Liver (tissue), 9 donors: Measurements from ENCODE around the gene SAMD8. TPM values are rescaled to one million over a fixed set of nuclear protein-coding genes. Genes with fewer than 3 reads are reported as not detected.

Experiments used
- DNase-seq: peaks from one replicate; pipeline ENCODE4 v3.0.0-alpha.2; 2017; ENCODE audit warnings: low spot score
- H3K27ac ChIP-seq, 2 donors: one replicate each; pipeline ENCODE4 v1.7.0; 2013; ENCODE audit warnings: inconsistent platforms in 2 of 2, low read length in 2 of 2, control low read depth in 1 of 2, low read depth in 1 of 2, mild to moderate bottlenecking in 1 of 2
- H3K27me3 ChIP-seq, 4 donors: one replicate each; pipeline versions ENCODE4 v1.6.1 to v1.7.0; 2013; ENCODE audit warnings: low read length in 3 of 4, inconsistent platforms in 1 of 4, mild to moderate bottlenecking in 1 of 4, moderate library complexity in 1 of 4; ENCODE audit not compliant: control insufficient read depth in 4 of 4, insufficient read depth in 4 of 4
- H3K36me3 ChIP-seq, 4 donors: one replicate each; pipeline versions ENCODE4 v1.6.1 to v1.7.0; 2013; ENCODE audit warnings: low read length in 3 of 4, mild to moderate bottlenecking in 3 of 4, low read depth in 1 of 4, moderate library complexity in 1 of 4; ENCODE audit not compliant: control insufficient read depth in 4 of 4, insufficient read depth in 3 of 4
- H3K4me1 ChIP-seq, 4 donors: one replicate each; pipeline versions ENCODE4 v1.6.1 to v1.7.0; 2013; ENCODE audit warnings: low read length in 3 of 4, mild to moderate bottlenecking in 3 of 4, moderate library complexity in 1 of 4; ENCODE audit not compliant: control insufficient read depth in 4 of 4, insufficient read depth in 4 of 4
- H3K4me3 ChIP-seq, 3 donors: one replicate each; pipeline versions ENCODE4 v1.6.1 to v1.7.0; 2013; ENCODE audit warnings: low read length in 3 of 3, control low read depth in 1 of 3, low read depth in 1 of 3, mild to moderate bottlenecking in 1 of 3
- H3K9ac ChIP-seq, 2 donors: one replicate each; pipeline ENCODE4 v1.7.0; 2013; ENCODE audit warnings: low read length in 2 of 2, mild to moderate bottlenecking in 2 of 2, moderate library complexity in 2 of 2, control low read depth in 1 of 2, low read depth in 1 of 2
- H3K9me3 ChIP-seq, 4 donors: one replicate each; pipeline versions ENCODE4 v1.6.1 to v1.7.0; 2013; ENCODE audit warnings: low read length in 3 of 4; ENCODE audit not compliant: control insufficient read depth in 4 of 4
- EGR1 ChIP-seq, 2 donors: IDR thresholded peaks; 2 replicates each; pipeline ENCODE4 v1.6.1; 2016 to 2018; ENCODE audit warnings: antibody characterized with exemption in 2 of 2, low read depth in 2 of 2
- FOXA1 ChIP-seq: IDR thresholded peaks from 2 replicates; pipeline ENCODE4 v1.6.1; 2016; ENCODE audit warnings: antibody characterized with exemption
- FOXA2 ChIP-seq: IDR thresholded peaks from 2 replicates; pipeline ENCODE4 v1.6.1; 2016; ENCODE audit warnings: antibody characterized with exemption
- GABPA ChIP-seq, 2 donors: IDR thresholded peaks in 1 of 2; conservative IDR thresholded peaks in 1 of 2; 2 replicates each; pipeline ENCODE4 v1.6.1; 2016; ENCODE audit warnings: antibody characterized with exemption in 2 of 2, mild to moderate bottlenecking in 1 of 2, moderate library complexity in 1 of 2
- HNF4A ChIP-seq, 2 donors: conservative IDR thresholded peaks; 2 replicates each; pipeline ENCODE4 v1.6.1; 2016; ENCODE audit warnings: antibody characterized with exemption in 2 of 2, mild to moderate bottlenecking in 2 of 2
- HNF4G ChIP-seq: IDR thresholded peaks from 2 replicates; pipeline ENCODE4 v1.6.1; 2016; ENCODE audit warnings: antibody characterized with exemption
- JUND ChIP-seq, 2 donors: IDR thresholded peaks; 2 replicates each; pipeline ENCODE4 v1.6.1; 2016; ENCODE audit warnings: antibody characterized with exemption in 2 of 2
- RAD21 ChIP-seq, 2 donors: IDR thresholded peaks; 2 replicates each; pipeline ENCODE4 v1.6.1; 2016; ENCODE audit warnings: antibody characterized with exemption in 2 of 2, mild to moderate bottlenecking in 2 of 2
- RXRA ChIP-seq, 2 donors: IDR thresholded peaks; 2 replicates each; pipeline ENCODE4 v1.6.1; 2017 to 2018; ENCODE audit warnings: antibody characterized with exemption in 2 of 2, mild to moderate bottlenecking in 1 of 2
- SP1 ChIP-seq: IDR thresholded peaks from 2 replicates; pipeline ENCODE4 v1.6.1; 2018; ENCODE audit warnings: antibody characterized with exemption, mild to moderate bottlenecking
- TAF1 ChIP-seq: conservative IDR thresholded peaks from 2 replicates; pipeline ENCODE4 v1.6.1; 2016; ENCODE audit warnings: antibody characterized with exemption, mild to moderate bottlenecking
- WGBS: extraction: QIAGEN DNeasy Blood & Tissue Kit; methylation state at CpG from one replicate; pipeline ENCODE4 v1.1.7; 2013; 5-methylcytosine and 5-hydroxymethylcytosine counted together
- polyA plus RNA-seq, 2 donors: library from polyadenylated mRNA; stranded (reverse) in 1 of 2; unstranded in 1 of 2; fragments of 200-250 nt in 1 of 2; fragments of >200 nt in 1 of 2; fragmentation: Nextera tagmentation in 1 of 2; extraction: Ambion mirVana in 1 of 2; gene quantifications; one replicate each; pipeline versions ENCODE4 v1.2.1 to v1.2.3, GENCODE V29; 2013 to 2015
- total RNA-seq, 2 donors: library from RNA; depleted of rRNA; stranded (reverse); fragments of >200 nt; gene quantifications; one replicate each; pipeline ENCODE4 v1.2.3, GENCODE V29; 2014
- TF ChIP-seq, protein P1 (sequence below): IDR thresholded peaks from 2 replicates; pipeline ENCODE4 v1.6.1; 2016; ENCODE audit warnings: antibody characterized with exemption, mild to moderate bottlenecking
- TF ChIP-seq, protein P2 (sequence below): IDR thresholded peaks from 2 replicates; pipeline ENCODE4 v1.6.1; 2016; ENCODE audit warnings: antibody characterized with exemption
- TF ChIP-seq, protein P3 (sequence below): fragments of 150-350 bp; IDR thresholded peaks from 2 replicates; pipeline ENCODE4 v1.5.1; 2017; ENCODE audit warnings: improper control_type of control experiment, low read depth, low read length; ENCODE audit not compliant: missing input control
- donor health status: healthy.
- donor health status: healthy.
- donor health status: healthy.
- donor health status: healthy.
- donor health status: healthy.

Gene SAMD8
- total and polyA plus RNA-seq, 4 donors: 2.8 to 10.3 (median 4.1) TPM

DNA sequence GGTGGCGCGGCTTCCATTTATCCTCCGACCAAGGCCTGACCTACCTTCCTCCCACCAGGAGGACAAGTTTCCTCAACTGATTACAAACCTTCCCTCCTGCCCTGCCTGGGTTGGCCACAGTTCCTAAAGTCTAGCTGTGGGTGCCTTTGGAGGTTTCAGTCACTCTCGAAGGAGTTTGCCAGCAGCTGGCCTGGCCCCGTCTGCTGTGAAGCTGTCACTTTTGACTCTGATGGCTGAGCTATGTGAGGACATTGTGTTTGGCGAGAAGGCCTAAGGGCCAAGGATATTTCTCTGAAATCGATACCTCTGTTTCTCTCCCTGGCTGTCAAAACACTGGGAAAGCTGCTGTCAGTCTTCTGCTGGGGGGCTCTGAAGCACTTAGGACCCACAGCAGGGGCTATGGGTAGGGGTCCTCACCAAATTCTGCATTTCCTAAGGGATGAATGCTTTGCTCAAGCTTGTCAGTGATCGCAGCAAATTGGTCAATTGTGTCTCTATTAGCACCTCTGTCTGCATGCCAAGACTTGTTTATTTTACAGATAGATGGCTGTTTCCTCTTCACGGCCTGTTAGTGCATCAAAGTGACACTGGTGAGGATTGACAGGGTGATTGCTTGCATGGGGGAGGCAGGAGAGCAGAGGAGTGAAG lies 31.9 kb upstream of the SAMD8 start (continued):
- TF ChIP-seq, protein P1, sequence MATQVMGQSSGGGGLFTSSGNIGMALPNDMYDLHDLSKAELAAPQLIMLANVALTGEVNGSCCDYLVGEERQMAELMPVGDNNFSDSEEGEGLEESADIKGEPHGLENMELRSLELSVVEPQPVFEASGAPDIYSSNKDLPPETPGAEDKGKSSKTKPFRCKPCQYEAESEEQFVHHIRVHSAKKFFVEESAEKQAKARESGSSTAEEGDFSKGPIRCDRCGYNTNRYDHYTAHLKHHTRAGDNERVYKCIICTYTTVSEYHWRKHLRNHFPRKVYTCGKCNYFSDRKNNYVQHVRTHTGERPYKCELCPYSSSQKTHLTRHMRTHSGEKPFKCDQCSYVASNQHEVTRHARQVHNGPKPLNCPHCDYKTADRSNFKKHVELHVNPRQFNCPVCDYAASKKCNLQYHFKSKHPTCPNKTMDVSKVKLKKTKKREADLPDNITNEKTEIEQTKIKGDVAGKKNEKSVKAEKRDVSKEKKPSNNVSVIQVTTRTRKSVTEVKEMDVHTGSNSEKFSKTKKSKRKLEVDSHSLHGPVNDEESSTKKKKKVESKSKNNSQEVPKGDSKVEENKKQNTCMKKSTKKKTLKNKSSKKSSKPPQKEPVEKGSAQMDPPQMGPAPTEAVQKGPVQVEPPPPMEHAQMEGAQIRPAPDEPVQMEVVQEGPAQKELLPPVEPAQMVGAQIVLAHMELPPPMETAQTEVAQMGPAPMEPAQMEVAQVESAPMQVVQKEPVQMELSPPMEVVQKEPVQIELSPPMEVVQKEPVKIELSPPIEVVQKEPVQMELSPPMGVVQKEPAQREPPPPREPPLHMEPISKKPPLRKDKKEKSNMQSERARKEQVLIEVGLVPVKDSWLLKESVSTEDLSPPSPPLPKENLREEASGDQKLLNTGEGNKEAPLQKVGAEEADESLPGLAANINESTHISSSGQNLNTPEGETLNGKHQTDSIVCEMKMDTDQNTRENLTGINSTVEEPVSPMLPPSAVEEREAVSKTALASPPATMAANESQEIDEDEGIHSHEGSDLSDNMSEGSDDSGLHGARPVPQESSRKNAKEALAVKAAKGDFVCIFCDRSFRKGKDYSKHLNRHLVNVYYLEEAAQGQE: no peak
- no peak for TF ChIP-seq SP1
- TF ChIP-seq FOXA1: no peak
- TF ChIP-seq RXRA (IDR thresholded peaks at IDR 0.05): no peak
- TF ChIP-seq HNF4A (conservative IDR thresholded peaks at IDR 0.05): no peak
- TF ChIP-seq RAD21 (IDR thresholded peaks at IDR 0.05): no peak
- no peak for TF ChIP-seq TAF1

DNA sequence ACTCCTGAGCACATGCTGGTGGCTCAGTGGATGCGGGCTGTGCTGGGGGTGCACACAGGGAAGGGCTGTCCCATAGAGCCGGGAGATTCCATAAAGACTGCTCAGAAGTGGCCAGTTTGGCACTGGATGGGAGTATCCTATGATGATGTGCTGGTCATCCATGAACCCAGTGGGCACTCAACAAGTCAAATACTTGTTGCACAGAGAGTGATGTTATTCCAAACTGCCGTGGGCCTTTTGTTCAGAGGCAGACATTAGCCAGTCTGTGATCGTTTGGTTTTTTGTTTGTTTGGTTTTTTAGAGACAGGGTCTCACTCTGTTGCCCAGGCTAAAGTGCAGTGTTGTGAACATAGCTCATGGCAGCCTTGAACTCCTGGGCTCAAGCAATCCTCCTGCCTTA lies 30.9 kb upstream of the SAMD8 start:
- H3K4me1 ChIP-seq: no peaks in the 10 kb centered on the region
- H3K9ac ChIP-seq: no peak overlapping the region
- no peak overlapping the region for H3K4me3 ChIP-seq
- H3K9me3 ChIP-seq: peaks cover 0 to 3% (median 2%) of the 10 kb centered on the region in 4 donors
- 94% methylated on average over 4 of the region's 4 CpGs for WGBS
- TF ChIP-seq JUND (IDR thresholded peaks at IDR 0.05): no peak
- no peak for TF ChIP-seq FOXA2
- TF ChIP-seq, protein P2, sequence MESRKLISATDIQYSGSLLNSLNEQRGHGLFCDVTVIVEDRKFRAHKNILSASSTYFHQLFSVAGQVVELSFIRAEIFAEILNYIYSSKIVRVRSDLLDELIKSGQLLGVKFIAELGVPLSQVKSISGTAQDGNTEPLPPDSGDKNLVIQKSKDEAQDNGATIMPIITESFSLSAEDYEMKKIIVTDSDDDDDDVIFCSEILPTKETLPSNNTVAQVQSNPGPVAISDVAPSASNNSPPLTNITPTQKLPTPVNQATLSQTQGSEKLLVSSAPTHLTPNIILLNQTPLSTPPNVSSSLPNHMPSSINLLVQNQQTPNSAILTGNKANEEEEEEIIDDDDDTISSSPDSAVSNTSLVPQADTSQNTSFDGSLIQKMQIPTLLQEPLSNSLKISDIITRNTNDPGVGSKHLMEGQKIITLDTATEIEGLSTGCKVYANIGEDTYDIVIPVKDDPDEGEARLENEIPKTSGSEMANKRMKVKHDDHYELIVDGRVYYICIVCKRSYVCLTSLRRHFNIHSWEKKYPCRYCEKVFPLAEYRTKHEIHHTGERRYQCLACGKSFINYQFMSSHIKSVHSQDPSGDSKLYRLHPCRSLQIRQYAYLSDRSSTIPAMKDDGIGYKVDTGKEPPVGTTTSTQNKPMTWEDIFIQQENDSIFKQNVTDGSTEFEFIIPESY: no peak
- H3K27ac ChIP-seq: no peak overlapping the region
- no peaks in the 10 kb centered on the region for H3K27me3 ChIP-seq
- H3K36me3 ChIP-seq: no peaks in the 10 kb centered on the region
- DNase-seq: no peak

DNA sequence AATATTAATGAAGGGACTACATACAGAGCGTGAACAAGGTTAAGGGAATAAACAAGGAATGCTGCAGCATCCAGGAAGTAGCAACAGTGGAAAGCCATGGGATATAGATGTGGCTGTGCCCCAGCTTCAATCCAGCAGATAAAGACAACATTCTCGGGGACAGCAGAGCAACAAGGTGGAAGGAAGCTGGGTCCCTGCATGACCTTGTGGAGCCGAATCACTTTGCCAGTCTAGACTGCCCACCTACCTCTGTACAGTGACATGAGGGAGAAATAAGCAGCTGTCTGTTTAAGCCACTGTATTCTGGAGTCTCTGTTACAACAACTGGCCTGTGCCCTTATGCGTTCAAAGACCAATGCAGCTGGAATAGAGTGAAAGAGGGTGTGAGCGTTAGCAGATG lies 30.1 kb upstream of the SAMD8 start:
- TF ChIP-seq, protein P3, sequence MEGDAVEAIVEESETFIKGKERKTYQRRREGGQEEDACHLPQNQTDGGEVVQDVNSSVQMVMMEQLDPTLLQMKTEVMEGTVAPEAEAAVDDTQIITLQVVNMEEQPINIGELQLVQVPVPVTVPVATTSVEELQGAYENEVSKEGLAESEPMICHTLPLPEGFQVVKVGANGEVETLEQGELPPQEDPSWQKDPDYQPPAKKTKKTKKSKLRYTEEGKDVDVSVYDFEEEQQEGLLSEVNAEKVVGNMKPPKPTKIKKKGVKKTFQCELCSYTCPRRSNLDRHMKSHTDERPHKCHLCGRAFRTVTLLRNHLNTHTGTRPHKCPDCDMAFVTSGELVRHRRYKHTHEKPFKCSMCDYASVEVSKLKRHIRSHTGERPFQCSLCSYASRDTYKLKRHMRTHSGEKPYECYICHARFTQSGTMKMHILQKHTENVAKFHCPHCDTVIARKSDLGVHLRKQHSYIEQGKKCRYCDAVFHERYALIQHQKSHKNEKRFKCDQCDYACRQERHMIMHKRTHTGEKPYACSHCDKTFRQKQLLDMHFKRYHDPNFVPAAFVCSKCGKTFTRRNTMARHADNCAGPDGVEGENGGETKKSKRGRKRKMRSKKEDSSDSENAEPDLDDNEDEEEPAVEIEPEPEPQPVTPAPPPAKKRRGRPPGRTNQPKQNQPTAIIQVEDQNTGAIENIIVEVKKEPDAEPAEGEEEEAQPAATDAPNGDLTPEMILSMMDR: no peak
- TF ChIP-seq TAF1 (no peak), HNF4A (conservative IDR thresholded peaks at IDR 0.05) (no peak), FOXA2 (no peak), FOXA1 (no peak), EGR1 (IDR thresholded peaks at IDR 0.05; ENCODE audit: low read depth in 2 of 2) (no peak), HNF4G (no peak), GABPA (IDR thresholded peaks at IDR 0.05 in 1 of 2, conservative IDR thresholded peaks at IDR 0.05 in 1 of 2) (no peak)
- TF ChIP-seq, protein P2: no peak
- no peak overlapping the region for H3K27ac ChIP-seq
- no peak overlapping the region for H3K9ac ChIP-seq
- H3K36me3 ChIP-seq: no peaks in the 10 kb centered on the region
- peaks cover 0 to 3% (median 2%) of the 10 kb centered on the region in 4 donors for H3K9me3 ChIP-seq
- no peaks in the 10 kb centered on the region for H3K4me1 ChIP-seq
- DNase-seq: no peak
- H3K27me3 ChIP-seq: no peaks in the 10 kb centered on the region
- H3K4me3 ChIP-seq: no peak overlapping the region
- 95% methylated on average over 5 of the region's 5 CpGs for WGBS
